Measurements from ENCODE around the gene GCK.

DNA sequence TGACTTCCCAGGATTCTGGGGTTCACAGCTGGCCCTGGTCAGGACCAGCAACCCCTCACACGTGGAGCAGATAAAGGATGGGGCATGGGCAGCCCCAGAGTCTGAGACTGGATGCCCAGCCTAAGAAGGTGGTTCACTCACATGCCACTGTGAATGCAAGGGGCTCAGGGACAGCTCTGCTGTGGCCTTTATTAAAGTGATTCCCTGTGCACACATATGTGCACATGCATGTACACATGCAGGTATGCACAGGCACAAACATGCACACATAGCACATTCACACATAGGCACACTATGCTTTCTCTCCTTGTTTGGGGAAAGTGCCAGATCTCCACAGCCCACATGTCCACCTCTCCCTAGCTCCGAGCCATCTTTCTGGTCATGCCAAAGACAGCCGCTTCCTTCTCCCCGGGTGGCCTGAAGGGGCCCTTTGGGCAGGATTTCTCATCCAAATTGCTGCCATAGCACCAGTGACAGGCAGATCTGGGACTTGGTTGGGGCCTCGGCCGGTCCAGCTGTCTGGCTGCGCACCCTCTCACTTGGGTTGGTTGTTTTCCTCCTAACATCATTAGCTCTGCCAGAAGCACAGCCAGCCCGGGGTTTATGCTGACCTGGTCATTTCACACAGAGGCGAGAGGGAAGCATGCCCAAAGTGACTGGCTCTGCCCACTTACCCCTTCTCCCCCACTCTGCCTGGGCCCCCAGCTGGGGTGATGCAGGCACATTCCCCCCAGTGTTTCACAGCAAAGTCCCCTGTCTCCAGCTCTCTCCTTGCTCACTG, 1.4 kb downstream of the GCK start:
- TF ChIP-seq, protein P1, sequence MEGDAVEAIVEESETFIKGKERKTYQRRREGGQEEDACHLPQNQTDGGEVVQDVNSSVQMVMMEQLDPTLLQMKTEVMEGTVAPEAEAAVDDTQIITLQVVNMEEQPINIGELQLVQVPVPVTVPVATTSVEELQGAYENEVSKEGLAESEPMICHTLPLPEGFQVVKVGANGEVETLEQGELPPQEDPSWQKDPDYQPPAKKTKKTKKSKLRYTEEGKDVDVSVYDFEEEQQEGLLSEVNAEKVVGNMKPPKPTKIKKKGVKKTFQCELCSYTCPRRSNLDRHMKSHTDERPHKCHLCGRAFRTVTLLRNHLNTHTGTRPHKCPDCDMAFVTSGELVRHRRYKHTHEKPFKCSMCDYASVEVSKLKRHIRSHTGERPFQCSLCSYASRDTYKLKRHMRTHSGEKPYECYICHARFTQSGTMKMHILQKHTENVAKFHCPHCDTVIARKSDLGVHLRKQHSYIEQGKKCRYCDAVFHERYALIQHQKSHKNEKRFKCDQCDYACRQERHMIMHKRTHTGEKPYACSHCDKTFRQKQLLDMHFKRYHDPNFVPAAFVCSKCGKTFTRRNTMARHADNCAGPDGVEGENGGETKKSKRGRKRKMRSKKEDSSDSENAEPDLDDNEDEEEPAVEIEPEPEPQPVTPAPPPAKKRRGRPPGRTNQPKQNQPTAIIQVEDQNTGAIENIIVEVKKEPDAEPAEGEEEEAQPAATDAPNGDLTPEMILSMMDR (IDR thresholded peaks at IDR 0.05) = no peak
- no peak for TF ChIP-seq POLR2AphosphoS5 (IDR thresholded peaks at IDR 0.05)
- no peak for TF ChIP-seq EP300 (IDR thresholded peaks at IDR 0.05; ENCODE audit: low read depth)
- TF ChIP-seq POLR2A (IDR thresholded peaks at IDR 0.05) = no peak
